Neural progenitor cell (in vitro differentiated cells): ENCODE data around the gene TLE4. TPM values are rescaled to one million over a fixed set of nuclear protein-coding genes. Genes with fewer than 3 reads are reported as not detected.

Experiments
- DNase-seq: peaks from one replicate; pipeline ENCODE4 v3.0.0-alpha.2; 2016; ENCODE audit warnings: low spot score
- H2AFZ ChIP-seq: fragments of 200-600 bp; sonication (generic); replicated peaks from 2 replicates; pipeline ENCODE4 v1.6.1; 2016; ENCODE audit warnings: antibody characterized with exemption
- H3F3A ChIP-seq: fragments of 200-600 bp; sonication (generic); 2 replicates; pipeline ENCODE4 v1.6.1; 2016; ENCODE audit warnings: antibody characterized with exemption, low read depth
- H3K27ac ChIP-seq: fragments of 200-600 bp; sonication (generic); 2 replicates; pipeline ENCODE4 v1.5.1; 2016; ENCODE audit warnings: mild to moderate bottlenecking
- H3K27me3 ChIP-seq: fragments of 200-600 bp; sonication (generic); 2 replicates; pipeline ENCODE4 v1.6.1; 2016; ENCODE audit warnings: mild to moderate bottlenecking, moderate library complexity
- H3K36me3 ChIP-seq: fragments of 200-600 bp; sonication (generic); 2 replicates; pipeline ENCODE4 v1.5.1; 2016
- H3K4me1 ChIP-seq: fragments of 200-600 bp; sonication (generic); 2 replicates; pipeline ENCODE4 v1.6.1; 2016; ENCODE audit warnings: mixed run types
- H3K4me2 ChIP-seq: fragments of 200-600 bp; sonication (generic); 2 replicates; pipeline ENCODE4 v1.6.1; 2016
- H3K4me3 ChIP-seq: fragments of 200-600 bp; sonication (generic); 2 replicates; pipeline ENCODE4 v1.5.1; 2016
- H3K79me2 ChIP-seq: fragments of 200-600 bp; sonication (generic); 2 replicates; pipeline ENCODE4 v1.6.1; 2016; ENCODE audit warnings: low read depth
- H3K9ac ChIP-seq: fragments of 200-600 bp; sonication (generic); 2 replicates; pipeline ENCODE4 v1.6.1; 2016
- H3K9me3 ChIP-seq: fragments of 200-600 bp; sonication (generic); 2 replicates; pipeline ENCODE4 v1.5.1; 2016; ENCODE audit warnings: low read depth
- H4K20me1 ChIP-seq: fragments of 200-600 bp; sonication (generic); 2 replicates; pipeline ENCODE4 v1.6.1; 2016; ENCODE audit warnings: low read depth
- H3K27ac Mint-ChIP-seq: 3 replicates; pipeline ENCODE4 v1.8.0; 2021; ENCODE audit warnings: mixed read lengths
- H3K27me3 Mint-ChIP-seq: 2 replicates; pipeline ENCODE4 v1.8.0; 2022; ENCODE audit warnings: low read depth, mild to moderate bottlenecking, inconsistent platforms, moderate library complexity, mixed read lengths; ENCODE audit not compliant: insufficient read depth
- H3K36me3 Mint-ChIP-seq: 3 replicates; pipeline ENCODE4 v1.8.0; 2021; ENCODE audit warnings: mixed read lengths
- H3K4me1 Mint-ChIP-seq: 3 replicates; pipeline ENCODE4 v1.8.0; 2021; ENCODE audit warnings: mixed read lengths
- H3K4me3 Mint-ChIP-seq: 3 replicates; pipeline ENCODE4 v1.8.0; 2021; ENCODE audit warnings: mild to moderate bottlenecking, moderate library complexity, mixed read lengths
- H3K9me3 Mint-ChIP-seq: 3 replicates; pipeline ENCODE4 v1.8.0; 2020; ENCODE audit warnings: mixed read lengths
- CTCF ChIP-seq: fragments of 200-600 bp; sonication (generic); IDR thresholded peaks from 2 replicates; pipeline ENCODE4 v1.5.1; 2017; ENCODE audit warnings: antibody characterized with exemption, mild to moderate bottlenecking
- EZH2 ChIP-seq: fragments of 200-600 bp; sonication (generic); IDR thresholded peaks from 2 replicates; pipeline ENCODE4 v1.6.1; 2017; ENCODE audit warnings: antibody characterized with exemption, mild to moderate bottlenecking, moderate library complexity
- EZH2phosphoT487 ChIP-seq: fragments of 200-600 bp; sonication (generic); IDR thresholded peaks from 2 replicates; pipeline ENCODE4 v1.6.1; 2017; ENCODE audit warnings: antibody characterized with exemption
- total RNA-seq: library from RNA; depleted of rRNA; stranded (reverse); fragments of >200 nt; gene quantifications from 2 replicates; pipeline ENCODE4 v1.2.3, GENCODE V29; 2015; ENCODE audit warnings: low replicate concordance

TLE4 gene
- total RNA-seq, 1 donor from 2014 or later = 265 TPM

GRCh38 chr9:79644048-79644447, 72.3 kb downstream of the TLE4 start:
- no peaks in the 10 kb centered on the region for H3K36me3 ChIP-seq
- Mint-ChIP-seq H3K4me1 (peaks cover 18% of the 10 kb centered on the region), H3K9me3 (peaks cover 24% of the 10 kb centered on the region), H3K4me3 (no peak overlapping the region), H3K27ac (no peak overlapping the region), H3K36me3 (peaks cover 48% of the 10 kb centered on the region), H3K27me3 (peaks cover 3% of the 10 kb centered on the region)
- H3K4me3 ChIP-seq = no peak overlapping the region
- H3K79me2 ChIP-seq = peaks cover 99% of the 10 kb centered on the region
- peaks cover 9% of the 10 kb centered on the region for H3F3A ChIP-seq
- no peak overlapping the region for H3K9ac ChIP-seq
- H3K4me1 ChIP-seq = peaks cover 37% of the 10 kb centered on the region
- H3K27me3 ChIP-seq = no peaks in the 10 kb centered on the region
- no peaks in the 10 kb centered on the region for H3K9me3 ChIP-seq
- no peak for DNase-seq
- H3K27ac ChIP-seq = no peak overlapping the region
- H3K4me2 ChIP-seq = no peak overlapping the region
- H4K20me1 ChIP-seq = peaks cover 97% of the 10 kb centered on the region
- TF ChIP-seq CTCF (no peak), EZH2phosphoT487 (no peak), EZH2 (no peak)
- no peak overlapping the region for H2AFZ ChIP-seq

DNA sequence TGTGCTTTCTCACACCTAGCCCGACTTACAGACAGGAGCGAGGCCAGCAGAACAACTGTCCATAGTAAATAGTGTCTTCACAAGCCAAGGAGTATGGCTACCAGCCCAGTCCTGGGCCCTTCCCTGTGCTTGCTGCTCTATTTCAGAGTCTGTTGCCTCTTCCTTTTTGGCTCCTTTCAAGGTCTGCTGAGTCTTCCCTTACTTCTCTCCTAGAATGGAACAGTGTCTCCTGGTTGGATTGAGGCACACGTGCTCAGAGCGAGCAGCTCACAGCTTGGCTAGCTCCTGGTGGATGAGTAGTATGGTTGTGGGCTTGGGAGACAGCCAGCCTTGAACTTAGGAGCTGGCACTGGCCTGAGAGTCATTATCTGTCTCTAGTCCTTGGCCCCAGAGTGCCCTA, 72.8 kb downstream of the TLE4 start:
- H3K27ac Mint-ChIP-seq = peak overlapping the region; percentile 74

DNA sequence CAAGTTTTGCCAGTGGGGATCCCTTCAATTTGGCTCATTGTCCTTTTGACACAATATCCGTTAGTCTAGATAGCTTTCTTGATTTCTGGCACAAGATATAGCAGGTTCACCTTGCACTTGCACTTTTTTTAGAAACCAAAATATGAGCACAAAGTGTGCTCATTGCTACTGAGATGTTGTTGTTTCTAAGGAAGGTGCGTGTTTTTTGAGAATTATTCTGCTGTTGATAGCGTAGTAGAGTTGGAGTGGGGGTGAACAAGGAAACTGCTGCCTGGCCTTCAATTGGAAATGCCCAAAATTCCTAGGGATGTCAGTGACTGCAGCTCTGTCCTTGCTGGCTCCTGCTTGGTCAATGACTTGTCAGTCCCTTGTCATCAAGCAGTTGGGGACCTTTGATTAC, 73.3 kb downstream of the TLE4 start:
- peaks cover 20% of the 10 kb centered on the region for H3K4me1 Mint-ChIP-seq
- H3K27ac Mint-ChIP-seq = peak overlapping the region; percentile 35
- peaks cover 97% of the 10 kb centered on the region for H4K20me1 ChIP-seq

More for the DNA sequence above, 72.8 kb downstream of the TLE4 start:
- Mint-ChIP-seq H3K4me3 (no peak overlapping the region), H3K27me3 (peaks cover 3% of the 10 kb centered on the region), H3K4me1 (peaks cover 18% of the 10 kb centered on the region), H3K9me3 (peaks cover 24% of the 10 kb centered on the region), H3K36me3 (peaks cover 45% of the 10 kb centered on the region)
- Histone ChIP-seq H3K4me1 (peaks cover 37% of the 10 kb centered on the region), H3K27ac (no peak overlapping the region), H3K79me2 (peaks cover 99% of the 10 kb centered on the region), H4K20me1 (peaks cover 97% of the 10 kb centered on the region), H3K4me2 (no peak overlapping the region), H3K4me3 (no peak overlapping the region), H3K36me3 (no peaks in the 10 kb centered on the region), H3K9me3 (no peaks in the 10 kb centered on the region), H3K9ac (no peak overlapping the region), H3F3A (peaks cover 7% of the 10 kb centered on the region), H3K27me3 (no peaks in the 10 kb centered on the region), H2AFZ (no peak overlapping the region)
- no peak for DNase-seq
- no peak for TF ChIP-seq EZH2
- TF ChIP-seq CTCF = no peak
- no peak for TF ChIP-seq EZH2phosphoT487

More for the DNA sequence above, 73.3 kb downstream of the TLE4 start:
- peaks cover 24% of the 10 kb centered on the region for H3K9me3 Mint-ChIP-seq
- Histone ChIP-seq H3K4me3 (no peak overlapping the region), H3K79me2 (peaks cover 99% of the 10 kb centered on the region), H3K27ac (no peak overlapping the region), H3K36me3 (no peaks in the 10 kb centered on the region), H3F3A (peaks cover 9% of the 10 kb centered on the region), H3K4me1 (peaks cover 40% of the 10 kb centered on the region), H3K9ac (no peak overlapping the region), H3K9me3 (no peaks in the 10 kb centered on the region), H3K4me2 (no peak overlapping the region), H2AFZ (no peak overlapping the region), H3K27me3 (no peaks in the 10 kb centered on the region)
- TF ChIP-seq EZH2phosphoT487 (no peak), EZH2 (no peak), CTCF (no peak)
- DNase-seq = peak; percentile 25
- H3K27me3 Mint-ChIP-seq = peaks cover 3% of the 10 kb centered on the region
- no peak overlapping the region for H3K4me3 Mint-ChIP-seq
- H3K36me3 Mint-ChIP-seq = peaks cover 40% of the 10 kb centered on the region
